MCF 10A (cell line): ENCODE measurements around the gene HJURP. TPM values are rescaled to one million over a fixed set of nuclear protein-coding genes. Genes with fewer than 3 reads are reported as not detected.
A peak's percentile ranks its signal among the peaks of the same experiment; 100 is the strongest.

Experiments
- BruUV-seq: library from RNA; stranded (reverse); fragments of 400-500 nt; replicated peaks from 2 replicates; lab custom pipeline; 2021; lab: Mats Ljungman, UMichigan
- CTCF ChIA-PET: fragments of 300-600 bp; sonication (Branson Sonifier 250); formaldehyde crosslinking; extraction: SDS; loops from one replicate; lab custom pipeline; 2021; ENCODE audit warnings: antibody characterized with exemption, inconsistent platforms; lab: Yijun Ruan, JAX
- POLR2A ChIA-PET: fragments of 300-600, 350-650 bp; sonication (Branson Sonifier 250); formaldehyde crosslinking; extraction: SDS; loops from one replicate; lab custom pipeline; 2020; ENCODE audit warnings: antibody characterized with exemption, inconsistent platforms; lab: Yijun Ruan, JAX
- DNase-seq: peaks from one replicate; pipeline ENCODE4 v3.0.0-alpha.2; 2018; ENCODE audit not compliant: unreplicated experiment
- H3K27ac Mint-ChIP-seq: one replicate; pipeline ENCODE4 v1.8.0; 2022; ENCODE audit warnings: mild to moderate bottlenecking, low read depth, mixed read lengths; ENCODE audit not compliant: unreplicated experiment
- H3K27me3 Mint-ChIP-seq: one replicate; pipeline ENCODE4 v1.8.0; 2022; ENCODE audit warnings: mixed read lengths; ENCODE audit not compliant: insufficient read depth, unreplicated experiment
- H3K36me3 Mint-ChIP-seq: one replicate; pipeline ENCODE4 v1.8.0; 2022; ENCODE audit warnings: mild to moderate bottlenecking, moderate library complexity, mixed read lengths; ENCODE audit not compliant: insufficient read depth, unreplicated experiment
- H3K4me1 Mint-ChIP-seq: one replicate; pipeline ENCODE4 v1.8.0; 2022; ENCODE audit warnings: mixed read lengths; ENCODE audit not compliant: insufficient read depth, unreplicated experiment
- H3K4me3 Mint-ChIP-seq: one replicate; pipeline ENCODE4 v1.8.0; 2022; ENCODE audit warnings: mild to moderate bottlenecking, moderate library complexity, mixed read lengths; ENCODE audit not compliant: unreplicated experiment
- H3K9me3 Mint-ChIP-seq: one replicate; pipeline ENCODE4 v1.8.0; 2022; ENCODE audit warnings: mixed read lengths; ENCODE audit not compliant: unreplicated experiment
- CTCF ChIP-seq: fragments of 200-600 bp; IDR thresholded peaks from one replicate; pipeline ENCODE4 v1.8.0; 2022; ENCODE audit warnings: antibody characterized with exemption, mild to moderate bottlenecking; ENCODE audit not compliant: unreplicated experiment
- intact Hi-C: fragments of 100-400 bp; cut with micrococcal nuclease; formaldehyde crosslinking; loops from 2 replicates; pipeline ENCODE4 v1.14.1; 2022
- total RNA-seq: library from RNA; stranded (reverse); gene quantifications from 2 replicates; pipeline ENCODE4 v1.2.3, GENCODE V29; 2022

Gene HJURP
- total RNA-seq, 1 experiment from 2014 or later, result 29.3 TPM

- intact Hi-C loops, result no loop called here
- Mint-ChIP-seq H3K27me3 (no peaks in the 10 kb centered on the region), H3K27ac (no peak overlapping the region), H3K4me1 (no peaks in the 10 kb centered on the region), H3K36me3 (peaks cover 24% of the 10 kb centered on the region), H3K9me3 (no peaks in the 10 kb centered on the region), H3K4me3 (no peak overlapping the region)
- CTCF ChIA-PET, result interaction anchor here (1.1 to 1.2 kb wide), 2 partner anchors 11 to 14 kb away, joined by 3 to 6 read pairs; no protein-coding TSS in a partner anchor
- no peak for DNase-seq
- POLR2A ChIA-PET, result no interaction called here
- BruUV-seq, result no TSS peak
- TF ChIP-seq CTCF, result no peak
Measured at GRCh38 chr2:233844064-233844807, 10.1 kb downstream of the HJURP start.

DNA sequence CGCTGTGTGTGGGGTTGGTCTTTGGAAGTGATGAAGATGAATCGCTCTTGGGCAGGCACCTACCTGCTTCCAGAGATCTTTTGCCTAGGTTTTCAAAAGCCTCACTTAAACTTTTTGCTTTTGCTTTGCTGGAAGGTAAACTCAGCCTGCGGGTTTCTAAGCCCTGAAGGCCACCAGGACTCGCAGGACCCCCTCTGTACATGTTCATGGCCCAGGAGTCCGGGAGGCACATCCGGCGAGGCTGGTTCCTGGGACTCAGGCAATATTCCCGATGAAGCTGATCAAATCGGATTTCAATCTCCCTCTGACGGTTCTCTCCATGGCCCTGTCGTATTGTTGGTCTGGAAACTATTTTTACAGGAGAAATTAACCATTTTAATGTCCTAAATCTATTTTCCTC is 13.2 kb downstream of the HJURP start:
- no peak overlapping the region for H3K27ac Mint-ChIP-seq
- TSS peak; percentile 54 for BruUV-seq
- ChIA-PET CTCF (interaction anchor here (0.9 kb wide), 1 partner anchor 9 kb away, joined by 3 read pairs; no protein-coding TSS in a partner anchor), POLR2A (no interaction called here)
- peaks cover 24% of the 10 kb centered on the region for H3K36me3 Mint-ChIP-seq
- H3K4me1 Mint-ChIP-seq, result peaks cover 5% of the 10 kb centered on the region
- intact Hi-C loops, result no loop called here
- DNase-seq, result no peak
- no peak for TF ChIP-seq CTCF
- H3K9me3 Mint-ChIP-seq, result no peaks in the 10 kb centered on the region
- H3K4me3 Mint-ChIP-seq, result no peak overlapping the region
- no peaks in the 10 kb centered on the region for H3K27me3 Mint-ChIP-seq

DNA sequence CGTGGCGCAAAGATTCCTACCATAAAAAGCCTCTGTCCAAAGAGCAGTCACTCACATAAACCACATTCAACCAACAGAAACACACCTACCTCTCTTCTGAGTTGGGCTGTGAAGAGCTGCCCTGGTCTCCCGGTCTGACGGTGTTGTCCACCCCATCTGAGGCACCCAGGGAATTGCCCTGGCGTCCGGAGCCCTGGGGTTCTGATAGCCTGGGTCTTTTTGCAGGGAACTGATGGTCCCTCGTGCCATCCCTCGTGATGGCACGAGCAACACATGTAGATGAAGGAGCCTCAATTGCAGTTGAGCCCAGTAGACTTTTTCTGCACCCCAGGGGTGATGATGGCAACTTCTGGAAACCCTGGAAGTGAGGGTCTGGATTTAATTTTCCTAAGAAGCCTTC is 13.8 kb downstream of the HJURP start:
- Mint-ChIP-seq H3K4me3 (no peak overlapping the region), H3K27me3 (no peaks in the 10 kb centered on the region), H3K36me3 (peaks cover 24% of the 10 kb centered on the region), H3K4me1 (peaks cover 5% of the 10 kb centered on the region), H3K9me3 (no peaks in the 10 kb centered on the region), H3K27ac (no peak overlapping the region)
- ChIA-PET POLR2A (no interaction called here), CTCF (interaction anchor here (0.9 kb wide), 1 partner anchor 13 kb away, joined by 3 read pairs; no protein-coding TSS in a partner anchor)
- DNase-seq, result no peak
- intact Hi-C loops, result no loop called here
- BruUV-seq, result no TSS peak
- no peak for TF ChIP-seq CTCF

GRCh38 chr2:233839447-233839820 is 14.9 kb downstream of the HJURP start:
- BruUV-seq, result no TSS peak
- Mint-ChIP-seq H3K4me1 (peaks cover 5% of the 10 kb centered on the region), H3K9me3 (no peaks in the 10 kb centered on the region), H3K27ac (peak overlapping the region; percentile 50), H3K4me3 (no peak overlapping the region), H3K27me3 (no peaks in the 10 kb centered on the region), H3K36me3 (peaks cover 24% of the 10 kb centered on the region)
- DNase-seq, result no peak
- CTCF ChIA-PET, result interaction anchor here (0.9 kb wide), 1 partner anchor 12 kb away, joined by 3 read pairs; no protein-coding TSS in a partner anchor
- intact Hi-C loops, result no loop called here
- POLR2A ChIA-PET, result interaction anchor here (0.6 kb wide), 1 partner anchor 46 kb away, joined by 3 read pairs; no protein-coding TSS in a partner anchor
- TF ChIP-seq CTCF, result no peak
